PC-3 (cell line): ENCODE measurements around the gene APMAP.

Experiments
- EZH2 ChIP-seq: fragments of 300-600 bp; sonication (generic); IDR thresholded peaks from one replicate; pipeline ENCODE4 v1.6.1; 2017; ENCODE audit warnings: antibody characterized with exemption, mild to moderate bottlenecking, low read length; ENCODE audit not compliant: unreplicated experiment
- EZH2phosphoT487 ChIP-seq: fragments of 300-600 bp; sonication (generic); IDR thresholded peaks from 2 replicates; pipeline ENCODE4 v1.6.1; 2018; ENCODE audit warnings: mild to moderate bottlenecking, antibody characterized with exemption, low read length, borderline replicate concordance
- TF ChIP-seq, protein P1 (sequence below): fragments of 300-600 bp; sonication (generic); conservative IDR thresholded peaks from 2 replicates; pipeline ENCODE4 v1.5.1; 2017; ENCODE audit warnings: antibody characterized with exemption, low read depth, mild to moderate bottlenecking, low read length

DNA sequence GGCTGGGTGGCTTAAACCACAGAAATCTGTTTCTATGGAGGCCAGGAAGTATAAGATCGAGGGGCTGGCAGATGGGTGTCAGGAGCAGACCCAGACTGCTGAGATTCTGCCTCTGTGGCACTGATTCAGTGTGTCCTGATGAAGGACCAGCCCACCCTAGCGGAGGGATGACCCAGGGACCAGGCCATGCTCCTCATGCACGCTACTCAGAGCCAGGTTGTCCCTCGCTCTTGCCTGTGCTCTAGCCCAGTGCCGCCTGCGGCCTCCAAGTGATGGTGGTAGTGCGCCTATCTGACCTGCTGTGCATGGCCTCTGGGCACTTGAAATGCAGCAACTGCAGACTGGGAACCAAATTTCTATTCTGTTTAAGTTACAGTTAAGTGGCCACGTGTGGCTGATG lies 13.1 kb upstream of the APMAP start:
- TF ChIP-seq EZH2 (no peak), EZH2phosphoT487 (no peak)
- TF ChIP-seq, protein P1, sequence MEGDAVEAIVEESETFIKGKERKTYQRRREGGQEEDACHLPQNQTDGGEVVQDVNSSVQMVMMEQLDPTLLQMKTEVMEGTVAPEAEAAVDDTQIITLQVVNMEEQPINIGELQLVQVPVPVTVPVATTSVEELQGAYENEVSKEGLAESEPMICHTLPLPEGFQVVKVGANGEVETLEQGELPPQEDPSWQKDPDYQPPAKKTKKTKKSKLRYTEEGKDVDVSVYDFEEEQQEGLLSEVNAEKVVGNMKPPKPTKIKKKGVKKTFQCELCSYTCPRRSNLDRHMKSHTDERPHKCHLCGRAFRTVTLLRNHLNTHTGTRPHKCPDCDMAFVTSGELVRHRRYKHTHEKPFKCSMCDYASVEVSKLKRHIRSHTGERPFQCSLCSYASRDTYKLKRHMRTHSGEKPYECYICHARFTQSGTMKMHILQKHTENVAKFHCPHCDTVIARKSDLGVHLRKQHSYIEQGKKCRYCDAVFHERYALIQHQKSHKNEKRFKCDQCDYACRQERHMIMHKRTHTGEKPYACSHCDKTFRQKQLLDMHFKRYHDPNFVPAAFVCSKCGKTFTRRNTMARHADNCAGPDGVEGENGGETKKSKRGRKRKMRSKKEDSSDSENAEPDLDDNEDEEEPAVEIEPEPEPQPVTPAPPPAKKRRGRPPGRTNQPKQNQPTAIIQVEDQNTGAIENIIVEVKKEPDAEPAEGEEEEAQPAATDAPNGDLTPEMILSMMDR, result no peak
